Mucosa of gallbladder (tissue), 1 donor: ENCODE data around the gene DUT. TPM values are rescaled to one million over a fixed set of nuclear protein-coding genes. Genes with fewer than 3 reads are reported as not detected.
A peak's percentile ranks its signal among the peaks of the same experiment; 100 is the strongest.

ENCODE experiments used
- DNase-seq: peaks from one replicate; pipeline ENCODE4 v3.0.0-alpha.2; 2020; ENCODE audit warnings: low spot score
- total RNA-seq: library from RNA; stranded (reverse); gene quantifications from one replicate; pipeline ENCODE4 v1.2.1, GENCODE V29; 2021
- donor health status: DM: no; HTN: no; CAD: no.

DUT gene
- total RNA-seq, 1 donor from 2014 or later, result 95.0 TPM

DNA sequence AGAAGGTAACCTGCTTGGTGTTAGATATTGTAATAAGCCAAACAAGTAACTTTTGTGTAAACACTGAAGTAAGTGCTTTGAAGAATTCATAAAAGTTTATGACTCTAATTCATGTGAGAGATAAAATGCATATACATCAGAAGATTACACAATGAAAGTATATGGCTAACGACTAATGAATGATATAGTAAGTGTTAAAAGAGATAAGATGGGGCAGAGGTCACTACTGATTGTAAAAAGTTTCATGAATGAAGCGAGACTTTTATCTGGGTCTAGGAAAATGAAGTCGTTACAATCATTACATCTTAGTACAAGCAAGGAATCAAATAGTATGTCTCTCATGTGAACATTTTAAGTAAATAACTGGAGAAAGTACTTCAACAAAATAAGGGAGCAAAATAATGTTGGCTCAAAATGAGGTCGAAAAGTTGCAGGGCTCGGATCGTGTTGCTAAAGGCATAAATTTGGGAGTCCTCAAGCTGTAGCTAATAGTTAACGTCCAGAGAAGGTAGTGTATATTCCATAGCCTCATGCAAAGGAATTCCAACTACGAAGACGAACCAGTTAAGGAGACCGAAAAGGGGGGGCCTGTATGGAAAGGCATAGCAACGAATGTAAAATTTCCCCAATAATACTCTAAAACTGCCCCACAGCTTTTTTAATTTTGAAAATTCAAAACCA, 984 bp upstream of the DUT start:
- DNase-seq, result no peak

DNA sequence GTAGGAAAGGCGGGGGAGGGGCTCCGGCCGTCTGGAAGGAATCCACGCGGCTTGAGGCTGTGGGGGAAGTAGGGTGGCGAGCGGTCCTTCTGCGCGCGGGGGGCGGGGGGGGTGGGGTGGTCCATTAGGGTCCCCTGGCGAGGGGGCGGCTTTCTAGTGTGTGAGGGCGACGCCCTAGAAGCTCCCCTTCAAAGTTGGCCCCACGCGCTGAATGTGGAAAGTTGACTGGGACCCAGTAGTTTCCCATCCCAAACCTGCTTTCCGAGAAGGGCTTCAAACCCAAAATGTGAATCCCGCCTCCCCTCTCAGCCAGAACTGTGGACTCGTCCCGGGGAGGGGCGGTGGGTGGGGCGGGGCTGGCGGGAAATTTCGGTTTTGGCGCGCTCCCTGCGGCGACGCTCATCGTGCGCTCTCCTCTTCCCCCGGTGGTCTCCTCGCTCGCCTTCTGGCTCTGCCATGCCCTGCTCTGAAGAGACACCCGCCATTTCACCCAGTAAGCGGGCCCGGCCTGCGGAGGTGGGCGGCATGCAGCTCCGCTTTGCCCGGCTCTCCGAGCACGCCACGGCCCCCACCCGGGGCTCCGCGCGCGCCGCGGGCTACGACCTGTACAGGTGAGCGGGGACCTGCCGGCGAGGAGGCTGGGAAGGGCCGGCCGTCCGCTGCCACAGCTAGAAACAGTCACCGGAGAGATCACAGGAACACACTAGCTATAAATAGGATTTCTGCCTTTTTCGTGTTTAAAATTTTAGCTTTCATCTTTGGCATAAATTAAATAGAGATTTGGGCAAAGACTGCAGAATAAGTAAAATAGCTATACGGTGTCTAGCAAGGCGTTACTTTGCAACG, 790 bp downstream of the DUT start:
- peak; percentile 35 for DNase-seq

DNA sequence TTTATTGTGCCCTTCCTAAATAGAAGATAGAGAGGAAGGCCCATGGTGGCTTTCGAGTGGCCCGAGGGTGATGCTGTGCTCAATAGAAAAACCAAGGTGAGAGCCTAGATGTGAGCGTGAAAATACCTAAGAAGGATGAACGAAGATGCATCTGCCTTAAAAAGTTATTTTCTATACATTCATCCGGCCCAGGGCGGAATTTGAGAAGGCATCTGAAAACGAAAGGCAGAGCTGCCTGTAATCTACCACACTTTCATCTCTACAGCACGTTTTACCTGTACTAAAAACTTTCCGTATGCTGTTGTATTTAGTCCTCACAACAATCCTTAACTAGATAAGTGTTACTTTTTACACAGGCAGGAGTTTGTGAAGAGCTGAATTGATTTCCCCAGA, 1.4 kb downstream of the DUT start:
- no peak for DNase-seq

DNA sequence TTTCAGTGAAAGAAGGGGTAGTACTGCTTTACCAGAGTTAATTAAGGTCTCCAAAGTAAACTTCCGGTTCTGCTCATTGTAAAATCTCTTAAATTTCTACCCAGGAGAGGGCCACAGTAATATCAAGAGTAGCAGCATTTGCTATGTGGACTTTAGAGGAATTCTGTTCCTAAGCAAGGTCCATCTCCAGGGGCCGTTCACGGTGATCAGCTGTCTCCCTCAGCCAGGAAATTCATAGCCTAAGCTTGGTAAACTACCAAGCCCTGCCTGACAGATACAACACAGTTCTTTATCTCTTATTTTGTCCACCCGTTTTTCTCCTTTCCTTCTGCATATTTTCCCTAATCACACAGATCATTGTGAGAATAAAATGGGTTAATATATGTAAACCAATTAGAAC, 2.3 kb downstream of the DUT start:
- no peak for DNase-seq

DNA sequence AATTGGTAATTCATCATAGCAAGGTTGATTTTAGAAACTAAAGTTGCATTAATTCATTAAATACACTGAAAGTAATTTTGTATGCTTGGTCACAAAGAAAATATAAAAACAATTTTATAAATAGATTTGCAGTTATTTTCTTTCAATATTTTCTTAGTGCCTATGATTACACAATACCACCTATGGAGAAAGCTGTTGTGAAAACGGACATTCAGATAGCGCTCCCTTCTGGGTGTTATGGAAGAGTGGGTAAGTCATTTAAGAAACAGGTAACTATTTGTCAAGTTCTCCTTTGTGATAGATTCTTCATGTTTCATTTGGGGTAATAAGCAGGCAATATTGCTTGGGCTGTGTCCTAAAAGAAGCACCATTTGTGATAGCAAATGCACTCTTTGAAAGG, 3.0 kb downstream of the DUT start:
- no peak for DNase-seq

DNA sequence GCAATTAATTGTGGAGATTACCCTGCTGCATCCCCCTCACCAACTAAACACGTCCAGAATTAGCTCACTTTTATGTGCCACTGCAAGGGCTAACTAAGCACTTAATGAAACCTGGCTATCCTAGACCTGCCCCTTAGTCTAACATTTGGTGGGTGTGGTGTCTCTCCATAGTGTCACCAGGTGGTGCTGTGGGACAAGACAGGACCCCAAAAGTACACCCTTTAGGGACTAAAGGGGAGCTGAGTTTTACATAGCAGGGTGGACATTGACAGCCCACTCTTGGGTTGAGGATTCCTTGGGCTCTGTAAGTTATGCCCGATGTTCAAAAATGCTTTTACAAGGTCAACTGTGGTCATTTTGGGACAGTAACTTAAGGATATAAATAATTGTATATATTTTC, 5.7 kb downstream of the DUT start:
- no peak for DNase-seq

DNA sequence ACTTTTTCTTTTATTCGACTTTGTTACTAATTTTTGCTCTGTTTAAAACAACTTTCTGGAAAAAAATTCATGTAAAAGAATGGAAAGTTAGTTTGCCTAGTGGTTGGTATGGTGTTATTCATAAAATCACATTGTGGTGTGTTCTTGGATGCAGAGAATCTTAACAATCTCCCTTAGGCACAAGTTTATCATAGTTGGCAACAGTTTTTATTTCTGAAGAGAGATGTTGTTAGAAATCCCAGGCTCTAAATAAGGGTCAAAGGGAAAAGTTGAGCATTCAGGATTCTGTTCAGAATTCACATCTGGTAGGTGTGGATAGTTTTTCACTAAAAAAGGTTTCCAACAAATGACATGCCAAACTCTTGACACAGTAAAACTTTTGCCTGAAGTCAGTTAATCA, 6.4 kb downstream of the DUT start:
- no peak for DNase-seq

DNA sequence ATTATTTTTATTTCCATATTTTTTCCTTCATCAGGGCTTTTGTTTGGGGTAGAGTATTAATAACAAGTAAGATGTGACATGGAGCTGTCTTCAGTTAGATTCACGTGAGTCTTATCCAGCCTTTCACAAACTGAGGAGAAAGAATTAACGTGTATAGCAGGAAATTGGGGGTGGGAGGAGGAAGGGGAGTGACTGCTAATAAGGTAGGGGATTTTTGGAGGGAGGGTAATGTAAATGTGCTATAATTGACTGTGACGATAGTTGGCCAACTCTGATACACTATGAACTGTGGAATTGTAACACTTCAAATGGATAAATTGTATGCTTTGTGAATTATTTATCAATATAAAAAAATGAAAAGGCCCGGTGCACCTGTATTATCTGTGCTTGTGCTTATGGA, 8.9 kb downstream of the DUT start:
- no peak for DNase-seq

DNA sequence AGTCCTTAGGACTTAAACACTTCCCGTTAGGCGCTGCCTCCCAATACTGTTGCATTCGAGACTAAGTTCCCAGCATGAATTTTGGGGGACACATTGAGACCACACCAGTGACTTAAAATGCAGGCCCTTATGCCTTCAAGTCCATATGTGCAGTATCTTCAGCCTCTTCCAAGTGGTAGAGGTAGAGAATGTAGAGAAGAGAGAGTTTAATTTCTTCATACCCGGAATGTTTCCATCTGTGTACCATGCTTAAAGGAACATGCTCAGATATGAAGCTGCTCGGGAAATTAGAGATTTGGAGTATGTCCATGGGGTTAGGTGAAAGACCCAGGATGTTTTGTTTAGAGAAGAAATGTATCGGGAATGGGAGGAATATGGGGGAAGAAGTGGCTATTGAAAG, 12.6 kb downstream of the DUT start:
- DNase-seq, result no peak

DNA sequence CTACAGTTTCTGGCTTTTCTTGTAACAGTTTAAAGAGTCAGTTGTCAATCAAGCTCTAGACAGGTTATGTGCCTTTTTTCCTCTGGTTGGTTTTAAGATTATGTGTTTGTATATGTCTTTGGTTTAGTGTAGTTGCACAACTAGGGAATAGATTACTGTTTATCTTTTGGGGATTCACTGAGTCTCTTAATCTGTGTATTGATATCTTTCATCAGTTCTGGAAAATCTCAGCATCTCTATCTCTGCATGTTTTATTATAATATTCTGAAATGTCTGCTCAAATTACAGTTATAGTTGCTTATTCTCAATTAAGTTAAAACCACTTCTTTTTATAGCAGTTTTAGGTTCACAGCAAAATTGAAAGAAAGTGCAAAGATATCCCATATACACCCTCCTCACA, 14.3 kb downstream of the DUT start:
- no peak for DNase-seq

DNA sequence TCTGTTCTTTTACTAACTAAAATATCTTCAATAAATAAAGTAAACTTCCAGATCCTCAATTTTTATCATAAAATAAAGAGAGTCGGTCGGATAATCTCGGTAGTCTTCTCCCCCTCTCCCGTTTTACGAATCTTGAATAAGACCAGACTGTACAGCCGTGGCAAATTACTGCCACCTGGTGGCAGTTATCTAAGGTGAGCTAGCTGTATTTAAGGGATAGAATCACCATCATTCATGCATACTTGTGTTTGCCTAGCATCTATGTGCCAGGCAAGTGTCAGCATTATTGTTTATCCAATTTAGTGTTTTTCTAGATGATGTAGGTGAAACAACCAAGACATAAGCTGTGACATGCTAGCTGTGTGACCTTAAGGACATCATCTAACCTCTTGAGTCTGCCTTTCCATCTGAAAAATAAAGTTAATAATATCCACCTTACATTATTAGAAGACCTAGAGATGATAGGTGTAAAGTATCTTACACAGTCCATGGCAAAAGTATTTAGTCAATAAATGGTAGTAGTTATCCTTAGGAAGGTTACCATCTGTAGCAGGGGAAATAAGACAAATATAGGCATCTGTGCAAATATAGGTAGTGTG, 21.3 kb downstream of the DUT start:
- DNase-seq, result peak; percentile 58

DNA sequence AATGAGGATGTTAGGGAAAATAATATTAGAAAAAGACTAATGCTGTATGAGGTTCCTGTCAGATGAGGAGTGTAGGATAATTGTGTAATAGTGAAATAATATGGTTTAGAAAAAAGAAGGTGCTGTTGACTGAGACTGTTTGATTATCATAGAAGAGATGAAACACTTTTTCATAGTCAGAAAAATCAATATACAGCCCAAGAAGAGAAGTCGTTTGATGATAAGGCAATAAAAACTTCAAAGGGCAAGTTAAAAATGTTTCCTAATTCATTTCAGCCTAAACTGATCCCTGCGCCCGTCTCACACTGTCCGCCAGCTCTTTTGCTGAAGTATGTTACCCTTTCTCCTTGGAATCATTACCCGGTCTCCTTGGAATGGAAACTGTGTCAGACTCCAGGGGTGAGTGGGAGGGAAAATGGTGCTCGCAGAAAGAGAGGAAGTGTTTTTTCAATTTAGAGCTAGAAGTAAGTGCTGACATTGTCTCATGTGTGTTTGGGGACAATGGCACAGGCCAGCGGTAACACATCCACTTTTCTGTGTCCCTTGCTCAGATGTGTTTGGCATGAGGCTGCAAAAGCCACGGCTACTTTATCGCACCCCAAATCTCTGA, 23.6 kb downstream of the DUT start:
- DNase-seq, result no peak

DNA sequence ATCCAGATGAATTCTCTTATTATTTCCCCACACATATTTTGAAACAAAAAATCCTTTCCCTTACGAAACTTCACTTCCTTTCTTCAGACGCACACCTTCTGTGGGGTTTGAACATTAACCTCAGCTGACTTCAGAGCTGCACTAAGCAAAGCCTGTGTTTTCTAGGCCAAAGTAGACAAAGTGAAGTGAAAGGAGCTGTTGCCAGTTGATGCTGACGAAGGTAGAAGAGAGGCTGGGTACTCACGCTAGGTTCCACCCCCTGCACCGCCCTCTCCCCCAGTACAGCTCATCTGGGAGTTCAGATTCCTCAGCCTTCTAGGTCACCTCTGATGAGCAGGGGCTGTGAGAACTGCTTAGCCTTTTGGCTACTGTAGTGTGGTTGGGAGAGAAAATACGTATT, 24.1 kb downstream of the DUT start:
- DNase-seq, result no peak

DNA sequence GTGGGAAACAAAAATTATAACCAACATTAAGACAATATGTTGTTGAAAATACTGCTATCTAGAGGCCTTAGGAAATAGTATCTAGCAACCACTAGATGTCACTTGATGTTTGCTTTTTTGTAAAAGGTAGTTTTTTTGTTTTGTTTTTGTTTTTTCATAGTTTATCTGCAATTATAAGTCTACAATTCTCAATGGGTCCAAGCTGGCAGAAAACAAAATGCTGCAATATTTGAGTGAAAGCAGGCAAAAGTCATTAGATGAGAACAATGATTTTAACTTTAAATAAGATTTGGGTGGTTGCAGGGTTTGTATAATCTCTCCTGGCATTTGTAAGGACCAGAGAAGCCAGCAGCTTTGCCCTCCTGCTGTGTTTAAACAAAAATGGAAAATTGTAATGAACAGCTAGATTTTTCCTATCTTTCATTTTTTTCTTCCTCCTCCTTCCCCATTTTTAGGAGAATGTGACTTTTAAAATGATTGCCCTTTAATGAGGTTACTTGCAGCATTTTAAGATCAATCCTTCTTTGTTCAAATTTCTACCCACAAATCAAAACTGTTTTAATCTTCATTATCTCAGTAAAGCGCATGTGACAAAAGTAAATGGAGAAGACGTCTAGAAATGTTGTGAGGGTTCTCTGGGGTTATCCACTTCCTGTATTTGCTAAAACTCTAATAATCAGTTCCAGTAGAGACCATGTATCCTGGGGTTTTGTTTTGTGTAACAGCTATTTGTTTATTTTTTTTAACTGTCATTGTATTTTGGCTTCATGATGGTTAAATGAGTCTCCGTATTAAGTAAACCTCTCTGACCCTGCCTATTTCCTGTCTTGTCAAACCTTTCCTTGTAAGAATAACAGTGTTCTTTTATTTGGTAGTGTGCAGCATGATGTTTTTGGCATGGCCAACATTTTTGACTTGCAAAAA, 27.3 kb downstream of the DUT start:
- DNase-seq, result no peak

DNA sequence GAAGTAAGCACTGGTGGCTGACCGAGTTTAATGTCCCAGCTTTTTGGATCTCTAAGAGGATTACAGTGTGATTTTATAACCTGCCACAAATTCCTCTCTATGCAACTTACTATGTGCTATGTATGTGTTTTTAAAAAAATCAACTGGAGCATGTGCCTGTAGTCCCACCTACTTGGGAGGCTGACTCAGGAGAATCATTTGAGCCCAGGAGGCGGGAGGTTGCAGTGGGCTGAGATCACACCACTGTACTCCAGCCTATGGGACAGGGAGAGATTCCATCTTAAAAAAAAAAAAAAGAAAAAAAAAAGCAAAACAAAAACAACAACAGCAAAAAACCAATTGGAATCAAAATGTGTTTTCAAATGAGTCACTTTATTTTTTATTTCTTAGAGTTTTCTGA, 29.6 kb downstream of the DUT start:
- DNase-seq, result no peak

DNA sequence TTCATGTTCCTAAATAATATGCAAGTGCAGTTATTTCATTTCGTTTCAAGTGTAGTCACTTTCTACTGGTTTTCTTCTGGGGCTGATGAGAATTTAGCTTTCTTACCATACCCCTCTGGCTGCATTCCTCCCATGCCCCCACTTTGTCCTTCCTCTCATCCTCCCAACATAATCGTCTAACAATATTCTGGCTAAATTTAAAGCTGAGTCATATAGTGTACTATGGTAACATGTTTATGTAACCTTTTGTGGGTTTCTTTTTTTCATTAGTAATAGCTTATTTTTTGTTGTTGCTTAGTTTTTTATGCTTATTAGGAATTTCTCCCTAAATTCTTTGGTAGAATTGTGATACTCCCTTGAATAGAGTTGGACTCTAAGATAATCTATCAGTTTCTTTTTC, 30.5 kb downstream of the DUT start:
- no peak for DNase-seq

DNA sequence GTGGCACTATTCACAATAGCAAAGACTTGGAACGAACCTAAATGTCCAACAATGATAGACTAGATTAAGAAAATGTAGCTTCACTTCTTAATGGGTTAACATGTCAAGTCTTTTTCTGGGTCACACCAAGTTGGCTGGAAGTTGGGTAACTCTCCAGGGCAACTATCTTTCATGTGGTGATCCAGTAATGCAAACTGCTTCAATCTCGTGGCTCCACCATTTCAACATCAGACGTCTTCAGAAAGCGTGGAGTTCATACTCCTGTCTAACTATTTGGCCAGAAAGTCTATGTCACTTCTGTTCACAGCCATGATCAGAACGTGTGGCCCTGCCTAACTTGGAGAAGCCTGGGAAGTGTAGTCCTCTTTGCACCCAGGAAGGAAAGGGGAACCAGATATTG, 32.2 kb downstream of the DUT start:
- DNase-seq, result no peak

DNA sequence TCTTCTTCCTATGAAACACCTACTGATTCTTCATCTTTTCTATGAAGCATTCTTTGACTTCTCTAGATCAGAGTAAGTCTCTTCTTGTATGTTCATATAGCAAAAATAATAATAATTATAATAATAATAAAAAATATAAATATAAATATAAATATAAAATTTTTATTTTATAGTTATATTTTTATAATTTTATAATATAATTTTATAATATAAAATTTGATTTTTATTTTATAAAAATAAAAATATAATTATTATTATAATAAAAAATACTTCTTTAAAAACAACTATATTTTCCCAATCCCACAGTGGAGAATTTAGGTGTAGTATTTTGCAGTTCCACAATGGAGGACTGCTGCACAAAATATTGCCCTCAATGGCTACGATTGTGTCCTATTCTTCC, 34.3 kb downstream of the DUT start:
- no peak for DNase-seq

DNA sequence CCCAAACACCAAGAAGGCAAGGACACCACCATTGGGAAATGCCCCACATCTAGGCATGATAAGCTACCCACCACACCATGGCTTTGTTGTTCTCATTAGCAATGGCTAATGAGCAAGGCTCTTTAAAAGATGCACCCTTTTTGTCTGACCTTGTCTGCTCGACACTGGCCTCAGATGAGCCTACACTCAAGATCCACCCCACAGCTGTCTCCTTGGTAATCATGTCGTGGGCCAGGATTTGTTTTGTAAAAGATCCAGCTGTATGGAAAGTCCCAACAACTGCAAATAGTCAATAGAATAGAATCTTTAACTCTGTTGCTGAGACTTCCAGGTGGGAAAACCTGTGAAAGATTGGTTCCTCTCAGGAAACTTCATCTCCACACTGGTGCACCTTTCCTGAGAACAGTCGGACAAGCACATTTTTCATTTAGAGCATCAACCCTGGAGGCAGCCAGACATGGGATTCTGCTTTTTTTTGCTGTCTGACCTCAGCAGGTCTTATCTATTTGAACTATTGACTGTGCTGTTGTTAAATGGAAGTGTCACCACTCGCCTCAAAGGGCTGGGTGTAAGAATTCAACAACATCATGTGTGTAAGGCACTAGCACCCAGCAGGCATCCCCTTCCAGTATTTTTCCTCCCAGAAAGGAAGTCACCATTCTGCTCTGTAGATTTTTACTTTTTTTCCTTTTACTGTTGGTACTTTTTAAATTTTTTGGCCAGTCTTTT, 35.5 kb downstream of the DUT start:
- DNase-seq, result no peak

DNA sequence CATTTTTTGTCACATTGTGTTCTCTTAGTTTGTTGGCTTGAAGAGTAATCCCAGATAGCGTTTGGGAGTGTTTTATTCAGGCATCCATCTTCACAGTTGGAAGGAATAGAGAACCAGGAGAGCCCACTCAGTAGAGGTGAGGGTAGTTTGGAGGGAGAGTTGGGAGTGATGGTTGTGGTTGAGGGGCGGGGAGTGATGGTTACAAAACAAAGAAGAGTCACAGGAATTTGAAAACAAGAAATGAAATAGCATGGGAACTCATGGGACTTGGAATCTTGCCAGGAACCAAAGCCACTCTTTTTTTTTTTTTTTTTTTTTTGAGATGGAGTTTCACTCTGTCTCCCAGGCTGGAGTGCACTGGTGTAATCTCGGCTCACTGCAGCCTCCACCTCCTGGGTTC, 36.3 kb downstream of the DUT start:
- no peak for DNase-seq

DNA sequence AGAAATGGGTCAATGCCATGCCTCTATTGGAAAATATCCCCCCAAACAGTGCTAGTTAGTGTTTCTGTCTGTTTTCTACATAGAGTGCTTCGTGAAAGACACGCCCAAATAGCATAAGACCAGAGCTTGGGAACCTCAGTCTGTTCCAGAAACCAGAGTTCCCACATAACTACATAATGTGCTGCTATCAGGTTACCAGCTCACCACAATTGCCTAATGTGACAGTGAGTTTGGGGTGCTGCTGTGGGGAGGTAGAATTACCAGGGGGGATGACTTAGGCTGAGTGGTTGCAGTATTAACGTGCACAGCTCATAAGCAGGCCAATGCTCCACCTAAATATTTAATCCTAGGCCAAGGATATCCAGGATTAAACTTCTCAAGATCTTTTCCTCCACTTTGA, 39.2 kb downstream of the DUT start:
- no peak for DNase-seq
